GM12878 (cell line): ENCODE results near the gene TEX22. TPM values are rescaled to one million over a fixed set of nuclear protein-coding genes. Genes with fewer than 3 reads are reported as not detected.
A peak's percentile ranks its signal among the peaks of the same experiment; 100 is the strongest.

ENCODE experiments used
- ATAC-seq: fragments of 200-7000 bp; cut with Tn5 transposase; 3 replicates; pipeline ENCODE4 v1.9.1; 2020; ENCODE audit warnings: mild to moderate bottlenecking, moderate library complexity
- BruUV-seq: library from RNA; stranded (reverse); fragments of 400-500 nt; replicated peaks from 2 replicates; lab custom pipeline; 2021; lab: Mats Ljungman, UMichigan
- CTCF ChIA-PET: fragments of 300-600 bp; sonication (Branson Sonifier 250); formaldehyde crosslinking; extraction: SDS; loops from one replicate; lab custom pipeline; 2021; ENCODE audit warnings: inconsistent platforms; lab: Yijun Ruan, JAX
- POLR2A ChIA-PET: fragments of 350-600 bp; formaldehyde crosslinking; extraction: SDS; loops from one replicate; lab custom pipeline; 2021; ENCODE audit warnings: inconsistent platforms; lab: Charles Lee
- RAD21 ChIA-PET: fragments of 300-600 bp; sonication (Branson Sonifier 250); formaldehyde crosslinking; loops from one replicate; lab custom pipeline; 2023; ENCODE audit warnings: antibody characterized with exemption; ENCODE audit not compliant: unreplicated experiment; lab: Charles Lee
- SMC1A ChIA-PET: fragments of 300-600 bp; sonication (Branson Sonifier 250); formaldehyde crosslinking; loops from one replicate; lab custom pipeline; 2023; ENCODE audit not compliant: unreplicated experiment, uncharacterized antibody; lab: Charles Lee
- DNase-seq: peaks from one replicate; pipeline ENCODE4 v3.0.0-alpha.2; 2011; ENCODE audit warnings: low read depth, low spot score
- FAIRE-seq: peaks from 3 replicates; lab custom pipeline; 2011; peaks lifted over from hg19 to GRCh38; lab: Jason Lieb, UNC
- H2AFZ ChIP-seq: 2 replicates; pipeline ENCODE4 v1.6.0; 2011; ENCODE audit warnings: low read depth, low read length, control low read depth; ENCODE audit not compliant: control insufficient read depth
- H3K27ac ChIP-seq: 2 replicates; pipeline ENCODE4 v1.5.1; 2011; ENCODE audit warnings: control low read depth; ENCODE audit not compliant: control insufficient read depth, insufficient read depth
- H3K27me3 ChIP-seq, 2 experiments: replicated peaks in 1 of 2; 2 replicates each; pipeline versions ENCODE4 v1.6.0 to v1.6.1; 2011; ENCODE audit warnings: low read length in 1 of 2; ENCODE audit not compliant: control insufficient read depth in 2 of 2, insufficient read depth in 2 of 2
- H3K36me3 ChIP-seq, 2 experiments: 2 replicates each; pipeline ENCODE4 v1.5.1; 2011; ENCODE audit warnings: low read length in 1 of 2; ENCODE audit not compliant: control insufficient read depth in 2 of 2, insufficient read depth in 2 of 2
- H3K4me1 ChIP-seq: 2 replicates; pipeline ENCODE4 v1.6.1; 2011; ENCODE audit warnings: mild to moderate bottlenecking, low read length, moderate library complexity, mixed read lengths; ENCODE audit not compliant: control insufficient read depth, insufficient read depth
- H3K4me2 ChIP-seq: 2 replicates; pipeline ENCODE4 v1.6.0; 2011; ENCODE audit warnings: control low read depth; ENCODE audit not compliant: control insufficient read depth, insufficient read depth
- H3K4me3 ChIP-seq: fragments of 200-600 bp; sonication (generic); 2 replicates; pipeline ENCODE4 v1.5.1; 2016
- H3K79me2 ChIP-seq: 2 replicates; pipeline ENCODE4 v1.6.0; 2011; ENCODE audit warnings: low read length; ENCODE audit not compliant: control insufficient read depth, insufficient read depth
- H3K9ac ChIP-seq: 2 replicates; pipeline ENCODE4 v1.8.0; 2011; ENCODE audit warnings: low read length, control low read depth, mixed read lengths; ENCODE audit not compliant: control insufficient read depth, insufficient read depth
- H3K9me3 ChIP-seq: replicated peaks from 3 replicates; pipeline ENCODE4 v1.5.1; 2011; ENCODE audit warnings: mild to moderate bottlenecking, low read length; ENCODE audit not compliant: control insufficient read depth, insufficient read depth
- H4K20me1 ChIP-seq: 2 replicates; pipeline ENCODE4 v1.6.0; 2011; ENCODE audit not compliant: control insufficient read depth, insufficient read depth
- BHLHE40 ChIP-seq, 2 experiments: fragments of 450-650 bp in 1 of 2; IDR thresholded peaks; 2 replicates each; pipeline ENCODE4 v1.6.1; 2011 to 2017; ENCODE audit warnings: low read depth in 2 of 2, borderline replicate concordance in 1 of 2, improper control_type of control experiment in 1 of 2, low read length in 1 of 2, mild to moderate bottlenecking in 1 of 2
- BMI1 ChIP-seq: fragments of 450-650 bp; IDR thresholded peaks from 2 replicates; pipeline ENCODE4 v1.6.1; 2016; ENCODE audit warnings: mild to moderate bottlenecking, moderate library complexity, borderline replicate concordance
- BRCA1 ChIP-seq: IDR thresholded peaks from 2 replicates; pipeline ENCODE4 v1.6.1; 2011; ENCODE audit warnings: low read depth, low read length, improper control_type of control experiment
- E4F1 ChIP-seq: fragments of 450-650 bp; IDR thresholded peaks from 2 replicates; pipeline ENCODE4 v1.6.1; 2018; ENCODE audit warnings: borderline replicate concordance, mild to moderate bottlenecking; ENCODE audit not compliant: partially characterized antibody
- EED ChIP-seq: sonication (generic); IDR thresholded peaks from 2 replicates; pipeline ENCODE4 v1.6.1; 2016; ENCODE audit warnings: antibody characterized with exemption, low read depth
- EGR1 ChIP-seq, 2 experiments: IDR thresholded peaks; 1 replicate in 1 of 2; 2 replicates in 1 of 2; pipeline ENCODE4 v1.6.1; 2011 to 2012; ENCODE audit warnings: low read depth in 2 of 2, low read length in 2 of 2, borderline replicate concordance in 1 of 2, mild to moderate bottlenecking in 1 of 2, moderate library complexity in 1 of 2
- EP300 ChIP-seq, 2 experiments: fragments of 150-350 bp in 1 of 2; IDR thresholded peaks; 2 replicates each; pipeline ENCODE4 v1.6.1; 2011 to 2012; ENCODE audit warnings: low read depth in 2 of 2, low read length in 2 of 2, borderline replicate concordance in 1 of 2, improper control_type of control experiment in 1 of 2, inconsistent platforms in 1 of 2; ENCODE audit not compliant: control insufficient read depth in 1 of 2
- GABPA ChIP-seq: IDR thresholded peaks from 2 replicates; pipeline ENCODE4 v1.6.1; 2014; ENCODE audit warnings: antibody characterized with exemption, low read depth, mild to moderate bottlenecking, inconsistent platforms
- HDAC6 ChIP-seq: fragments of 200-600 bp; sonication (generic); IDR thresholded peaks from one replicate; pipeline ENCODE4 v1.8.0; 2017; ENCODE audit warnings: antibody characterized with exemption; ENCODE audit not compliant: unreplicated experiment
- MTA2 ChIP-seq: fragments of 450-650 bp; IDR thresholded peaks from 2 replicates; pipeline ENCODE4 v1.6.1; 2016; ENCODE audit warnings: low read depth, mild to moderate bottlenecking, moderate library complexity
- MTA3 ChIP-seq: IDR thresholded peaks from 2 replicates; pipeline ENCODE4 v1.6.1; 2012; ENCODE audit warnings: low read length, inconsistent platforms, borderline replicate concordance
- NFYA ChIP-seq: IDR thresholded peaks from 2 replicates; pipeline ENCODE4 v1.6.1; 2011; ENCODE audit warnings: low read depth, mild to moderate bottlenecking, low read length, improper control_type of control experiment, borderline replicate concordance
- PAX8 ChIP-seq: fragments of 450-650 bp; IDR thresholded peaks from 2 replicates; pipeline ENCODE4 v1.6.1; 2017; ENCODE audit warnings: mild to moderate bottlenecking, moderate library complexity
- RAD51 ChIP-seq: fragments of 450-650 bp; IDR thresholded peaks from 2 replicates; pipeline ENCODE4 v1.6.1; 2016; ENCODE audit warnings: moderate library complexity, mild to moderate bottlenecking, inconsistent platforms
- RELA ChIP-seq: fragments of 450-650 bp; IDR thresholded peaks from 2 replicates; pipeline ENCODE4 v1.8.0; 2014; ENCODE audit warnings: borderline replicate concordance; ENCODE audit not compliant: partially characterized antibody
- REST ChIP-seq: IDR thresholded peaks from 2 replicates; pipeline ENCODE4 v1.6.1; 2012; ENCODE audit warnings: mild to moderate bottlenecking, low read depth, low read length
- TARDBP ChIP-seq: IDR thresholded peaks from 2 replicates; pipeline ENCODE4 v1.6.1; 2016; ENCODE audit warnings: borderline replicate concordance
- ZZZ3 ChIP-seq: IDR thresholded peaks from 2 replicates; pipeline ENCODE4 v1.6.1; 2011; ENCODE audit warnings: low read depth; ENCODE audit not compliant: control insufficient read depth, insufficient read length
- WGBS: methylation state at CpG from one replicate; pipeline ENCODE4 v1.1.6; 2016; ENCODE audit warnings: low lambda C conversion rate; ENCODE audit not compliant: insufficient replicate concordance, insufficient coverage; ENCODE audit errors: missing lambda C conversion rate; 5-methylcytosine and 5-hydroxymethylcytosine counted together
- in situ Hi-C: fragments of 300-500 bp; cut with MboI; formaldehyde crosslinking; loops from 9 replicates; pipeline ENCODE4 v1.14.3; 2018; ENCODE audit warnings: mixed read lengths
- intact Hi-C: fragments of 100-400 bp; cut with micrococcal nuclease; formaldehyde crosslinking; loops from one replicate; pipeline ENCODE4 v1.14.2; 2022; ENCODE audit not compliant: unreplicated experiment
- polyA plus RNA-seq, 11 experiments: library from polyadenylated mRNA; depleted of rRNA in 4 of 11; unstranded in 6 of 11; stranded (reverse) in 5 of 11; fragments of >200 nt; fragmentation: Nextera tagmentation in 4 of 11; fragmentation: Illumina TruSeq in 1 of 11; extraction: Ambion mirVana in 4 of 11; extraction: Trizol in 1 of 11; gene quantifications; 1 replicate in 1 of 11; 2 replicates in 10 of 11; pipeline versions ENCODE4 v1.2.1 to v1.2.3, GENCODE V29; 2011 to 2016; ENCODE audit warnings: inconsistent platforms in 2 of 11, missing spikeins in 2 of 11, low read depth in 1 of 11
- total RNA-seq, 4 experiments: library from RNA; depleted of rRNA in 3 of 4; stranded (reverse); fragments of >200 nt in 3 of 4; fragmentation: Illumina TruSeq in 1 of 4; extraction: Trizol in 1 of 4; gene quantifications; 2 replicates each; pipeline versions ENCODE4 v1.2.1 to v1.2.3, GENCODE V29; 2013 to 2021

TEX22 gene
- total and polyA plus RNA-seq, 10 of the 15 experiments (the other 5 are each of a cell fraction or from before 2014, with no cell fraction given), result 0.02 to 4.0 (median 0.63) TPM; not detected in 1

GRCh38 chr14:105388110-105388951 is 10.0 kb upstream of the TEX22 start:
- in situ Hi-C loops (no loop called here), intact Hi-C loops (no loop called here)
- CTCF ChIA-PET, result no interaction called here
- SMC1A ChIA-PET, result no interaction called here
- no peak overlapping the region for H3K27ac ChIP-seq
- no peaks in the 10 kb centered on the region; a peak in 1 of 4 replicates for H3K36me3 ChIP-seq
- H4K20me1 ChIP-seq, result no peaks in the 10 kb centered on the region
- H3K4me1 ChIP-seq, result no peaks in the 10 kb centered on the region
- WGBS, result 70% methylated on average over 24 of the region's 25 CpGs
- no peaks in the 10 kb centered on the region for H3K27me3 ChIP-seq
- RAD21 ChIA-PET, result no interaction called here
- H3K9me3 ChIP-seq, result no peaks in the 10 kb centered on the region
- no peak overlapping the region for H2AFZ ChIP-seq
- H3K79me2 ChIP-seq, result no peaks in the 10 kb centered on the region
- BruUV-seq, result no TSS peak
- H3K9ac ChIP-seq, result no peak overlapping the region
- POLR2A ChIA-PET, result no interaction called here
- no peak for DNase-seq
- H3K4me2 ChIP-seq, result no peak overlapping the region
- no peak for FAIRE-seq
- TF ChIP-seq HDAC6, result no peak
- TF ChIP-seq TARDBP, result no peak
- no peak for TF ChIP-seq BMI1
- no peak for TF ChIP-seq EGR1 (IDR thresholded peaks at IDR 0.05; ENCODE audit: borderline replicate concordance in 1 of 2, low read depth in 2 of 2, low read length in 2 of 2)
- TF ChIP-seq PAX8, result no peak
- no peak for TF ChIP-seq RELA
- TF ChIP-seq ZZZ3, result no peak
- no peak for TF ChIP-seq MTA3
- no peak for TF ChIP-seq E4F1
- no peak for TF ChIP-seq MTA2
- TF ChIP-seq NFYA, result no peak
- TF ChIP-seq GABPA, result no peak
- TF ChIP-seq RAD51, result no peak
- TF ChIP-seq REST, result no peak
- TF ChIP-seq EP300 (IDR thresholded peaks at IDR 0.05; ENCODE audit: borderline replicate concordance in 1 of 2, control insufficient read depth in 1 of 2, low read depth in 2 of 2, low read length in 2 of 2), result no peak
- TF ChIP-seq EED, result no peak
- TF ChIP-seq BRCA1, result no peak
- TF ChIP-seq BHLHE40 (IDR thresholded peaks at IDR 0.05; ENCODE audit: borderline replicate concordance in 1 of 2, low read depth in 2 of 2, low read length in 1 of 2), result no peak
- H3K4me3 ChIP-seq, result no peak overlapping the region
- ATAC-seq, result peak; percentile 26; the same call in 1 of the 3 replicates
